GM13977 (cell line): Measurements from ENCODE around the gene NKAIN2.

Source experiments
- DNase-seq: peaks from one replicate; pipeline ENCODE4 v3.0.0; 2012; ENCODE audit warnings: low spot score
- in situ Hi-C: fragments of 300-500 bp; cut with MboI; formaldehyde crosslinking; loops from one replicate; pipeline ENCODE4 v1.12.0; 2022; ENCODE audit warnings: low sequenced_read_pairs, low pct_unique_long_range_greater_than_20kb, mixed read lengths, inconsistent platforms; ENCODE audit not compliant: unreplicated experiment
- TF ChIP-seq, protein P1 (sequence below): IDR thresholded peaks from 2 replicates; pipeline ENCODE4 v1.5.1; 2012; ENCODE audit warnings: mild to moderate bottlenecking, control low read depth; ENCODE audit not compliant: insufficient read depth; ENCODE audit errors: extremely low read depth, missing control alignments

Gene NKAIN2

GRCh38 chr6:124769811-124770544, 966.3 kb downstream of the NKAIN2 start:
- TF ChIP-seq, protein P1, sequence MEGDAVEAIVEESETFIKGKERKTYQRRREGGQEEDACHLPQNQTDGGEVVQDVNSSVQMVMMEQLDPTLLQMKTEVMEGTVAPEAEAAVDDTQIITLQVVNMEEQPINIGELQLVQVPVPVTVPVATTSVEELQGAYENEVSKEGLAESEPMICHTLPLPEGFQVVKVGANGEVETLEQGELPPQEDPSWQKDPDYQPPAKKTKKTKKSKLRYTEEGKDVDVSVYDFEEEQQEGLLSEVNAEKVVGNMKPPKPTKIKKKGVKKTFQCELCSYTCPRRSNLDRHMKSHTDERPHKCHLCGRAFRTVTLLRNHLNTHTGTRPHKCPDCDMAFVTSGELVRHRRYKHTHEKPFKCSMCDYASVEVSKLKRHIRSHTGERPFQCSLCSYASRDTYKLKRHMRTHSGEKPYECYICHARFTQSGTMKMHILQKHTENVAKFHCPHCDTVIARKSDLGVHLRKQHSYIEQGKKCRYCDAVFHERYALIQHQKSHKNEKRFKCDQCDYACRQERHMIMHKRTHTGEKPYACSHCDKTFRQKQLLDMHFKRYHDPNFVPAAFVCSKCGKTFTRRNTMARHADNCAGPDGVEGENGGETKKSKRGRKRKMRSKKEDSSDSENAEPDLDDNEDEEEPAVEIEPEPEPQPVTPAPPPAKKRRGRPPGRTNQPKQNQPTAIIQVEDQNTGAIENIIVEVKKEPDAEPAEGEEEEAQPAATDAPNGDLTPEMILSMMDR, result no peak
- no peak for DNase-seq
- in situ Hi-C loops, result no loop called here

DNA sequence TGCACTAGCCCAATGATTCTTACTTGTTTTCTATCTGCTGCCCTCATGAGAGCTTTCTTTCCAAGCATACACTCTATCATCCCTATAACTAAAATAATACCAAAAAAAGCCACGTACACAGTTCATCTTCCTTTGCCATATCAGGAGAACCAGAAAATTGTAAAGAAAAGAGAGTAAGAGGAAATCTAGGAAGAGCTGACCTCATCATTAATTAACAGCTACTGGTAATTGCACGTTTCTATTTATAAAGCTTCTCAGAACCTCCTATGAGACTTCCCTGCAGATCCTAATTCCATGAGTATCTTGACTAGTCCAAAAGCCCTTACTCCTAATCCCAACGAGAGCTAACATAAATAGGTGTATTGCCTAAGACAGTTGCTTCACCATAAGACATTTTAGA, 967.1 kb downstream of the NKAIN2 start:
- in situ Hi-C loops, result no loop called here
- DNase-seq, result no peak
- TF ChIP-seq, protein P1, result no peak

DNA sequence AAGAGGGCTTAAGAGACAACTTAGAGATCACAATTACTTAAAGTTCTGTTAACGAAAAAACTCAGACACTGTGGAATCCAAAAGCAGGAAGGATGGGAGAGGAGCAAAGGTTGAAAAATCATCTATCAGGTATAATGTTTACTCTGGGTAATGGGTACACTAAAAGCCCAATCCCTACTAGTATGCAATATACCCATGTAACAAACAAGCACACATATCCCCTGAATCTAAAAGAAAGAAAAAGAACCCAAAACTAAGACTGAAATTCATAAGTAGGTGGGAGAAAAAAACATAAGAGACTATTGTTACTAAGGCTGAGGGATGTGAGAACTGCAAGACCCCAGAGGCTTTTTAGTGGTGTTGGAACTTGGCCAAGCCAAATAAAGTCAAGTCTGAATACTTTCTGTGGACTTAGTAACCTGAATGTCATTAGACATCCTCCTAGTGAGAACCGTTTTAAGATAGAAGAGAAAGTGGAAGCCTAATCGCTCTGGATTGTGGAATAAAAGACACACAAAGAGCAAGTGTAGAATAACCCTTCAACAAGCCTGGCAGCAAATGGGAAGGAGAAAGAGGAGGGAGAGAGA, 969.2 kb downstream of the NKAIN2 start:
- TF ChIP-seq, protein P1, result no peak
- DNase-seq, result no peak
- in situ Hi-C loops, result no loop called here

DNA sequence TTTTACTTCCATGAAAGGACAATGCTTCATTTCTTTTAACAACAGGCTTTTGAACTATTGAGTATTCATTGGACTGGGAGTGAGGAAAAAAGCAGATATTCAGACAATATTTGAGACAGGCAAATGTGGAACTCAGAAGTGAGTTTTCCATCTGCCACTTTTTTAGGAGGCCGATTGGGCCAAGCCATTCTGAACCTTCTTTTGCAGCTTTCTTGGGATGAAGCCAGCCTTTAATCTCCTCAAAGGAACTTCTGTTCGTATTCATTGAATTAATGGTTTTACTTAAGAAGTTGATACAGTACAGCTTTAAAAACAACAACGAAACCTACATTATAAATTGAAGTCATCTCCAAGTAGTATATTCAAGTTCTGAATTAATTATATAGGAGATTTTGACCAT, 971.5 kb downstream of the NKAIN2 start:
- in situ Hi-C loops, result no loop called here
- TF ChIP-seq, protein P1, result no peak

DNA sequence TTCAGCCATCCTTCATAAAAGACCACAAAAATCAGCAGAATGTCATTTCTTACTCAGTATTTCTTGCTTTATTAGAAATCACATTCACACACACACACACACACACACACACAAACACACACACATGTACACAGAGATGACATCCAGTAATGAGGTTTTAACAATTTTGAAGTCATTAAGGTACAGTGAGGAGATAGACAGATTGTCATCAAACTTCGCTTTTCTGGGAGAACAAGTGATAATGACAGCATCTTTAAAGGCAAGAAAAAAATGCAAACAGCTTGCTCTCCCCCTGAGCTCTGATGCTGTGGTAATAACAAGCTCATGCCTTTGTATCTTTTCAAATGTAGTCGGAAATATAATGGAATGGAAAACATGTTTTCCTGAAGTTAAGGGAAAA, 974.2 kb downstream of the NKAIN2 start:
- in situ Hi-C loops, result no loop called here
- TF ChIP-seq, protein P1, result no peak
- no peak for DNase-seq

More for the DNA sequence above, 971.5 kb downstream of the NKAIN2 start:
- no peak for DNase-seq

- TF ChIP-seq, protein P1, result no peak
- in situ Hi-C loops, result no loop called here
- no peak for DNase-seq
Measured at GRCh38 chr6:124780623-124781022, 977.0 kb downstream of the NKAIN2 start.
